GM12892 (cell line): ENCODE measurements around the gene ARSB.

Source experiments
- DNase-seq: peaks from one replicate; pipeline ENCODE4 v3.0.0; 2011; ENCODE audit not compliant: insufficient read length
- FAIRE-seq: peaks from 2 replicates; lab custom pipeline; 2011; peaks lifted over from hg19 to GRCh38; lab: Jason Lieb, UNC
- POLR2A ChIP-seq: IDR thresholded peaks from 2 replicates; pipeline ENCODE4 v1.6.1; 2011; ENCODE audit warnings: low read depth, low read length, control low read depth
- POLR2AphosphoS5 ChIP-seq: IDR thresholded peaks from 2 replicates; pipeline ENCODE4 v1.6.1; 2011; ENCODE audit warnings: low read depth, low read length, control low read depth
- TAF1 ChIP-seq: IDR thresholded peaks from 2 replicates; pipeline ENCODE4 v1.6.1; 2011; ENCODE audit warnings: low read depth, mild to moderate bottlenecking, control low read depth, low read length, borderline replicate concordance

Gene ARSB

DNA sequence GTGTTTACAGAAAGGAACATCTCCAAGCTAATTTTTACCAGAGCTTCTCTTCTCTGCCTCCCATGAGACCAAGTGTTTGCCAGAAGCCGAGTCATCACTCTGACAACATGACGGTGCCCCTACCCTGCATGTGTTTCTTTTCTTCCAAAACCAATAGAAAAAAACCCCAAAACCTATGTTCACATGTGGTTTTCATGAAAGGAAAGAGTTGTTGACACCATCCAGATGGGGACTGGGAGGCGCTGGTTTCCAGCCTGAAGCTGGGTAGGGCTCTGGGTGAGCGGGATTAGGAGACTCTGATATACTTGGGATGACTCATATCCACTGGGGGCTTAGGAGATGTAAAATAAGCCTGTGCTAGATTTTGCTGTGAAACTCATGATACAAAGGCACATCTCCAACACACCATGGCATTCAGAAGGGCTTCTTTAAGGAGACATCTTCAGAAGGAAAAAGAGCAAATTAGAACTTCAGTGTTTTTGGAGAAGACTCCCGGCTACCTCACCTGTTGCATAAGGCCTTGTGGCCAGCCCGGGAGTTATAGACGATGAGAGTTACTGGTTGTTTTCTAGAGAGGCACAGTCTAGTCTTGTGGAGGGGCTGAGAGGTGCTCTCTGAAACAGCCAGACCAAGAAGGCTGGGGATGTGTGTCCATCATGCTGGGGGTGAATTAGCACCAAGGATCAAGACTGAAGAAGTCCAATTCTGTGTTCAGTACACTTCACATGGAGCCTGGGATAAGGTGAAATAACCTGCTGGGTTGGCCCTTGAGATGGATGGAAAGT, 227.6 kb downstream of the ARSB start:
- FAIRE-seq: peak; percentile 84

DNA sequence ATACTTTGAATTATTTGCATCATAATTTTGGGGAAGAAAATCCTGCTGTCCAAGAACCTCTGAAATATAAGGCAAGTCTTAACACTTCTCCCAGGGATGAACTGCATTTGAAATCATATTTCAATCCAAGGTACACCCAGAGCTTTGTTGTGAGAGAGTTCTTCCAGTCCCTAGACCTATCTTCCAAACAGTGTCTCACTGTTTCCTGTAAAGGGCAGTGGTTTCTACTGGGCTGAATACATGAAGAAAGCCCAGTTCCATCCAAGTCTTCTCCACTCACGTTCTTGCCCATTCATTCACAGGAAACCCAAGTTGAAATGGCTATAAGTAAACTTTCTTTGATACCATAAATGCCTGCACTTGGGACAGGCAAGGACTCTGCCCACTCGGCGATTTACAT, 228.3 kb downstream of the ARSB start:
- no peak for TF ChIP-seq TAF1
- no peak for TF ChIP-seq POLR2AphosphoS5
- no peak for TF ChIP-seq POLR2A
- no peak for FAIRE-seq
- DNase-seq: no peak

More for the DNA sequence above, 227.6 kb downstream of the ARSB start:
- TF ChIP-seq TAF1: no peak
- TF ChIP-seq POLR2A: no peak
- TF ChIP-seq POLR2AphosphoS5: no peak
- DNase-seq: no peak

DNA sequence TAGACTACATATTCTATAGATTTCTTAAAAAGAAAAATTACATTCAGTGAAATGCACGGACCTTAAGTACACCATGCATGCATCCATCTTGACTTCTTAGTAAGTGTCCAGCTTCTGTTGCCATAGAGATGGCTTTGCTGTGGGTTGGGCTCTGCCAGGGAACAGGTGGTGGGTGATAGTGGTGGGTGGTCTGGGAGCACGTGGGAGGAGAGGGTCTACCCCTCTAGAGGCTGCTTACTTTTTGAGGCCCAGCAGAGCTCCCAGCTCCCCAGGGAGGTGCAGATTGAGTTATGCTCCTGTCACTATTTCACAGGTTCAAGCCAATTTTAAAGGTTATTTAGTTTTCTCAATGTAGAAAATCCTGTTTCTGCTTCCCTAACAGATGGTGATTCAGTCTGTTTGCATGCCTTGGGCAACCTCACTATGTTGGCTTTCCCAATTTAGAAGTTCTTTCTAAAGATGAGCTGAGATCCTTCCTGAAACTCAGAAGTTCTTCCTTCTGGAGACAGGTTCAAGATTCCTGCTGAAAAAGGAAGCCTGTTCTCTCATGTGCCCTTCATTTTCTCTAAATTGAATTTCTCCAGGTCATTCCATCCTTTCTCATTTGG, 229.2 kb downstream of the ARSB start:
- FAIRE-seq: no peak

DNA sequence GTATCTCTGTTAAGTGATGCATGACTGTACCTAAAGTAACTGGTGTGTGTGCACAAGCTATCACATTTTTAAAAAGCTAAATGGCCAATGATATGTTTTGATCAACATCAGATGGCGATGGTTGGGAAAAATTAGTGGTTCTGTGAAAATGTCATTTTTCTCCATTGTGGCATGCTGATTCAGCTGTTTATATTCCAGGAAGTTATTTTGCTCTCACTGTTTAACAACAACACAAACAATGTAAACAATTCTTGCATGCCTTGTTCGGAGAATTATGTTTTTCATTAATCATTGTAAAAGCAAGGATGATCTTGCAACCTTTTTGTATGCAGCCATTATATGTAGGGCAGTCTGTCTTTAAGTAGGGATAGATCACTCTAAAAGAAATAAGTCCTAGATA, 230.5 kb downstream of the ARSB start:
- TF ChIP-seq TAF1 (no peak), POLR2A (no peak), POLR2AphosphoS5 (no peak)
- DNase-seq (no peak), FAIRE-seq (no peak)

More for the DNA sequence above, 229.2 kb downstream of the ARSB start:
- DNase-seq: no peak
- no peak for TF ChIP-seq POLR2AphosphoS5
- TF ChIP-seq POLR2A: no peak
- TF ChIP-seq TAF1: no peak

DNA sequence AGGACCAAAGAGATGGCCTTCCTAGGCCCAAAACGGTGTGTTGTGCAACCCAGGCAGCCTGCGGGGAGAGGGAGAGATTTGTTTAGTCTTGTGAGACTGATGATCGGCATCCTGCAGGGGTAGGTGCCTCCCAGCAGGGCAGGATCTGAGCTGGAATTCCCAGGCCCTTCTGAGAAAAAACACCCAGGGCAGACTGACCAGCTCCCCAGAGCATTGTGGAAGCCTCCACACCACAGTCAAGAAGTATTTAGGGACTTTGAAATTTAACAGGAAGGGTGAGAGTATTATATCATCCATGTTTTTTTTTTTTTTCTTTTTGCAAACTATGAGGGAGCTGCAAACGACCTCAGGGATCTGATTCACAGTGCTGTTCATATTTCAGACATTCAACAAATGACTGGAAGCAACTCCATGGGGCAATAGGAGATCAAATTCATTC, 232.0 kb downstream of the ARSB start:
- DNase-seq (no peak), FAIRE-seq (no peak)
- no peak for TF ChIP-seq POLR2A
- TF ChIP-seq TAF1: no peak
- TF ChIP-seq POLR2AphosphoS5: no peak

DNA sequence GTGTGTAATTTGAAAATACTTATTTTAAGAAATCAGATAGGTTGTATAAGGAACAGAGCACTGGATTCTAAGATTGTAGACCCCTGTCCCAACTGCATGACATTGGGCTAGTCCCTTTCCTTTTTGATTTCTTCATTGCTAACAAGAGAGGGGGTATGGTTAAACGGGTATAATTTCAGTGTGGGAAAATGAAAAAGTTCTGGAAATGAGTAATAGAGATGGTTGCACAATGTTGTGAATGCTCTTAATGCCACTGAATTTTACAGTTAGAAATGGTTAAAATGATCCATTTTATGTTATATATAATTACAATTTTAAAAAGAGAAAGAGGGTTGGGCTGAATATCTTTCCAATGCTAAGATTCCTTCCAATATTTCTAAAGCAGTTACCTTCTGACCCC, 233.2 kb downstream of the ARSB start:
- TF ChIP-seq POLR2AphosphoS5 (no peak), TAF1 (no peak), POLR2A (no peak)
- DNase-seq: no peak
- no peak for FAIRE-seq

DNA sequence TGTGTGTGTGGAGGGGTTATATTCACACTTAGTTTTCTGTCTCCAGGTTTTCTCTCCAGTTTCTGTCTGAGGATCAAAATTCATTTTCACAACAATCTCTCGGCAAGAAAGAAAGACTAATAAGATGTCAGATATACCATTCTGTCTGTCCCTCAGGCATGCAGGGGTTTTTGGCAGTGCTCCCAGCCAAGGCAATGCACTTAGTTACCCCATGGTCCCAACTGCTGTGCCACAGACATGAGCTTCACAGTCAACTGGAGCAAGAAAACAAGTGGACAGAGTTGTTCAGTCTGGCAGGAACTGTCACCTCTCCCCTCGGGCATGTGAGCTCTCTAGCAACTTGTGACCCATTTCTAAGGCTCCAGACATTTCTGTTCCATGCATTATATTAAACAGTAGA, 234.8 kb downstream of the ARSB start:
- DNase-seq: no peak
- FAIRE-seq: no peak
- no peak for TF ChIP-seq POLR2AphosphoS5
- TF ChIP-seq TAF1: no peak

DNA sequence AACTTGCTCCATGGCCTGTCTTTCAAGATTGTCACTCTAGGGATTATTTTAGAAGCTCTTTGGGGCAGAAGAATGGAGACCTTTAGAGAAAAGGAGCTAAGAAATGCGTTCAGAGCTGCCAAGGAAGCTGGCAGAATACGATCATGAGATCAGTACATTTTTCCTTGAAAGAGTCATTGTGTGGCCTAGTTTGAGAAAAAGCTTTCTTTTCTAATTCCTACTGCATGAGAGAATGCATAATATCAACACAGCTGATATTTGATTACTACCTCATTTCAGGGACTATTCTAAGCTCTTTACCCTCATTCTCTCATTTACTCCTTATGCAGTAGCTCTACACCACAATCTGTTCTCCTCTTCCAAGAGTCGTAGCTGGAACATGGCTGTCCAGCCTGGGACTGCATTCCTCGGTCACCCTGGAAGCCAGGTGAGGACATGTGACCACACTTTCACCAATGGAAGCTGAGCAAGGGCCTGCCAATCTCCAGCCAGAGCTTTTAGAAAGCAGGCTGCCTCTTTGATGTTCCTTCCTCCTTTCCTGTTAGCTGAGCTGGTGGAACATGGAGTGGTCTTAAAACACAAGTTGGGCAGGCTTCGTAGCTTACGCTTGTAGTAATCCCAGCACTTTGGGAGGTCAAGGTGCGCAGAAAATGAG, 237.3 kb downstream of the ARSB start:
- no peak for FAIRE-seq
- TF ChIP-seq POLR2A (no peak), POLR2AphosphoS5 (no peak), TAF1 (no peak)
- DNase-seq: no peak

DNA sequence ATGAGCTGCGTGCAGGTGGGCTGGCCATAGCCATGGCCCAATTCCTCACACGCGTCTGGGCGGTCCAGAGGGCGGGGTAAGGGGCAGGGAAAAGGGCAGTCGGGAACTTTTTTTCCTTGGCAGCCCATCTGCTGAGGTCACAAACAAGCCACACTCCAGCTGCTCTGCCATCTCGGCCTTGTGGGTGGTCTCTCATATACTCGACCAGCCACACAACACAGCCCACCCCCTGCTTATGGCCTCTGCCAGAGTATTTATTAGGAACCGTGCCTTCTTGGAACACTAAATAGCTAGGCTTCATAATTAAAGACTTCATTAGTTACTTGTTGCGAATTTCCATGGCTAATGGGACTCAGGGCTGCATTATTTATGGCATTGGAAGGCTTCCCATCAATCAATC, 238.1 kb downstream of the ARSB start:
- no peak for DNase-seq
- FAIRE-seq: no peak
- TF ChIP-seq TAF1: no peak
- TF ChIP-seq POLR2AphosphoS5: no peak
- no peak for TF ChIP-seq POLR2A

DNA sequence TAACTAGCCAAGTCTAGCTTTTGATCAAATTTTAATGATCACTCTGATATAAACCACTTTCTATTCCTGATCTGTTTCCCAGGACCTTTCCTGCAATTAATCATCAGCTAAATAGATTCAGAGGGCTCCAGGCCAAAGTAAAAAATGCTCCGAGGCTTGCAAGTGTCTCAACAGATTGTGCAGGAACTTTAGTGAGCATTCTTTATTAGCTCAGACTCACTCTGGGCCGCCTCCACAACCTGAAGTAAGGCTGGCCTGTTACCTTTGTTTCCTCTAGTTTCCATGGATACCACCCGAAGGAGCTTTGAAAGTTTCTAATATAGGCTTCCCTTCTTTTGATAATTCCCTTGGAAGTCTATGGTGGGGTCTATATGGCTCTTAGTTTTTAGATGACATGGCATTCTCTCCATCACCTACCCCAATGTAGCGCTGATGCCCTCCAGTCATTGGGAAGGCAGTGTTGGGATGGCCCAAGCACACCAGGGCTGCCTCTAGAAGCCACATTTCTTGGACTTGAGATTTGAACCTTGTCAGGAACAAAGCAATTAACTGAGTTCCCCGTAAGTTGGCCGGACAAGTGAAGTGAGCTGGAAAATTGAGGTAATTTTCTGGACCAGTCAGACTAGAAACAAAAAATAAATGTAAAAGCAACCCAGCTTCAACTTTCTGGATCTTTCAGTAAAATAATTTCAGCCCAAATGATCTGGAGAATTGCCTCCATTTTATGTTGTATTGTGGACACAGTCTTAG, 238.9 kb downstream of the ARSB start:
- DNase-seq (no peak), FAIRE-seq (no peak)
- TF ChIP-seq POLR2A: no peak
- TF ChIP-seq POLR2AphosphoS5: no peak
- no peak for TF ChIP-seq TAF1
